Measurements from ENCODE around the gene OTULINL.

The OTULINL gene

GRCh38 chr5:14579731-14580397, 1.7 kb upstream of the OTULINL start:
- Histone ChIP-seq H3K4me2 (ENCODE audit: low read depth, low read length, poor library complexity, severe bottlenecking) (no peak overlapping the region), H2AFZ (ENCODE audit: low read depth, low read length, severe bottlenecking) (no peak overlapping the region)

GRCh38 chr5:14580398-14581034, 1.1 kb upstream of the OTULINL start:
- H3K27ac ChIP-seq (ENCODE audit: low read depth, low read length), result no peak overlapping the region
- TF ChIP-seq EZH2phosphoT487 (conservative IDR thresholded peaks at IDR 0.05; ENCODE audit: low read length) (no peak), CTCF (IDR thresholded peaks at IDR 0.05; ENCODE audit: insufficient read depth, low read length, poor library complexity, severe bottlenecking) (no peak)
- H3F3A ChIP-seq (ENCODE audit: insufficient read depth), result no peaks in the 10 kb centered on the region
- no peak overlapping the region for H3K4me2 ChIP-seq (ENCODE audit: low read depth, low read length, poor library complexity, severe bottlenecking)
- no peaks in the 10 kb centered on the region for H3K9me3 ChIP-seq (ENCODE audit: insufficient read depth, low read length)
- no peak overlapping the region for H3K9ac ChIP-seq (ENCODE audit: low read length)
- H3K4me3 ChIP-seq (ENCODE audit: insufficient read depth, low read length, poor library complexity, severe bottlenecking), result no peak overlapping the region
- H4K20me1 ChIP-seq (ENCODE audit: low read depth, low read length), result 0 out of 2 replicates have a peak, but pooled peaks cover 8% of the 10 kb centered on the region
- H3K36me3 ChIP-seq (ENCODE audit: low read length), result no peaks in the 10 kb centered on the region
- H3K9me2 ChIP-seq (replicated peaks; ENCODE audit: insufficient read depth, low read length), result no peaks in the 10 kb centered on the region
- no peak overlapping the region for H2AFZ ChIP-seq (ENCODE audit: low read depth, low read length, severe bottlenecking)
- H3K27me3 ChIP-seq (ENCODE audit: low read length), result no peaks in the 10 kb centered on the region
- H3K79me2 ChIP-seq (ENCODE audit: insufficient read depth, low read length), result no peaks in the 10 kb centered on the region

More at GRCh38 chr5:14579731-14580397, 1.7 kb upstream of the OTULINL start:
- Histone ChIP-seq H3K9ac (ENCODE audit: low read length) (no peak overlapping the region), H3K9me2 (replicated peaks; ENCODE audit: insufficient read depth, low read length) (no peaks in the 10 kb centered on the region), H3K36me3 (ENCODE audit: low read length) (no peaks in the 10 kb centered on the region), H3F3A (ENCODE audit: insufficient read depth) (no peaks in the 10 kb centered on the region), H3K27ac (ENCODE audit: low read depth, low read length) (no peak overlapping the region), H3K27me3 (ENCODE audit: low read length) (no peaks in the 10 kb centered on the region), H4K20me1 (ENCODE audit: low read depth, low read length) (0 out of 2 replicates have a peak, but pooled peaks cover 8% of the 10 kb centered on the region), H3K4me3 (ENCODE audit: insufficient read depth, low read length, poor library complexity, severe bottlenecking) (no peak overlapping the region), H3K9me3 (ENCODE audit: insufficient read depth, low read length) (no peaks in the 10 kb centered on the region), H3K79me2 (ENCODE audit: insufficient read depth, low read length) (no peaks in the 10 kb centered on the region)
- no peak for TF ChIP-seq EZH2phosphoT487 (conservative IDR thresholded peaks at IDR 0.05; ENCODE audit: low read length)
- no peak for TF ChIP-seq CTCF (IDR thresholded peaks at IDR 0.05; ENCODE audit: insufficient read depth, low read length, poor library complexity, severe bottlenecking)

- H3K9me2 ChIP-seq (replicated peaks; ENCODE audit: insufficient read depth, low read length), result no peaks in the 10 kb centered on the region
- TF ChIP-seq EZH2phosphoT487 (conservative IDR thresholded peaks at IDR 0.05; ENCODE audit: low read length), result no peak
- no peak for TF ChIP-seq CTCF (IDR thresholded peaks at IDR 0.05; ENCODE audit: insufficient read depth, low read length, poor library complexity, severe bottlenecking)
- no peaks in the 10 kb centered on the region for H3K36me3 ChIP-seq (ENCODE audit: low read length)
- H3K27me3 ChIP-seq (ENCODE audit: low read length), result no peaks in the 10 kb centered on the region
- peak overlapping the region; percentile 75 for H3K4me2 ChIP-seq (ENCODE audit: low read depth, low read length, poor library complexity, severe bottlenecking)
- H3K27ac ChIP-seq (ENCODE audit: low read depth, low read length), result no peak overlapping the region
- peak overlapping the region; percentile 76 for H3K4me3 ChIP-seq (ENCODE audit: insufficient read depth, low read length, poor library complexity, severe bottlenecking)
- peak overlapping the region; percentile 72 for H3K9ac ChIP-seq (ENCODE audit: low read length)
- H4K20me1 ChIP-seq (ENCODE audit: low read depth, low read length), result peaks cover 8% of the 10 kb centered on the region; the same call in 1 of the 2 replicates
- H3K9me3 ChIP-seq (ENCODE audit: insufficient read depth, low read length), result no peaks in the 10 kb centered on the region
- H3F3A ChIP-seq (ENCODE audit: insufficient read depth), result no peaks in the 10 kb centered on the region
- H3K79me2 ChIP-seq (ENCODE audit: insufficient read depth, low read length), result no peaks in the 10 kb centered on the region
- H2AFZ ChIP-seq (ENCODE audit: low read depth, low read length, severe bottlenecking), result peak overlapping the region; percentile 100
Measured at GRCh38 chr5:14581891-14582796, 552 bp downstream of the OTULINL start.

Data from SU-DHL-6 (cell line).